Measurements from ENCODE around the gene COL5A1.

DNA sequence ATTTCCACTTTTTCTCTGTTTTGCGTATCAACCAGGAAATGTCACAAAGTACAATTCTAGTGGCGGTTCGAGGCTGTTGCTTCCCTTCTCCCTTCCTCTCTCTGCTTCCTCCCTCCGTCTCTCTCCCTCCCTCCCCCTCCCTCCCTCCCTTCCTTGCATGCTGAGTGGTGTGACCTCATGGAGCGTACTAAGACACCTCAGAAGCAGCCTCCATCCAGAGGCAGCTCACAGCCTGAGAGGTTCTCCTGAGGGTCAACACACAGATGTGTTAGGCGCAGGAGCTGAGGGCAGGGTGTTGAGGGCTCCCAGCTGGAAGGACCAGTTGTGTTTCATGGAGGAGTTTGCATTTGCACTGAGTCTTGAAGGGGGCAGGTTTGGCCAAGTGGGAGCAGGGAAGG is 57.7 kb downstream of the COL5A1 start:
- TF ChIP-seq POLR2AphosphoS5 (IDR thresholded peaks at IDR 0.05; ENCODE audit: borderline replicate concordance, low read depth, low read length) (no peak), EZH2 (IDR thresholded peaks at IDR 0.05) (no peak)

All from SK-N-MC (cell line).